ENCODE data around the gene ARHGEF6.
"Not testable (repeated sequence)": the region's sequence is repeated elsewhere in the genome, so short reads cannot be mapped to it uniquely, and the experiment has no call there.

ARHGEF6 gene

DNA sequence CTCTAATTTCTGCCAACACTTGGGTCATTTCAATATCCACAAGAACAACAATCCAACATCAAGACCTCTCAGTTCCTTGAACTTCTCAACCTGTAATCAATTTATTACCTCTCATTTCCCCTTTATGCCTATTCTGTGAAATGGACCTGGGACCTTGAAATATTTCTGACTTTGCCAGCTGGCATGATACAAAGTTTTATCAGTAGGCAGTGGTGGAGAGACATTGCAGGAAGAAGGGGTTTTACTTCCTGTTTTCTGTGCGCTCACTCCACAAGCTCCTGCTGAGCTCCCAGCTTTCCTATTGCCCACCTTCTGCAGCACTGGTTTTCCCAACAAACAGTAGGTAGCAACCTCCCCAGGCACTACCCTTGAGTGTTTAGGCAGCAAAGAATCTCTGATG, 3.5 kb upstream of the ARHGEF6 start:
- in situ Hi-C loops (cut with HindIII; ENCODE audit: low sequenced_read_pairs): no loop called here

DNA sequence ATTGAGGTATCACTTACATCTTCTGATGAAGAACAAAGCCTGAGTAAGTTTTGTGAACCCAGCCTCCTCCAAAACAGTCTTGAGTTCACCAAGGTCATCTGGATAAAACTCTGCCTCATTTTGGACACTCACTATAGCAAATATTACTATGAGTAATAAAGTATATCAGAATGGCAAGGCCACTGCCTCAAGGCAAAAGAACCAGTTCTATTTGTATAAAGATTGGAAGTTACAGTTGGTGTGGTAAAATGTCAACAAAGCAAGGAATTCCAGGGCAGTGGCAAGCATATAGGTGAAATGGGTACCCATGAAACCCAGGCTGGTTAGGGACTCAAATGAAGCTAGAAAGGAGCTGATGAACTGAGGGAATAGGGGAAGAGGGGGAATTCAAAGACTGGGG, 2.4 kb upstream of the ARHGEF6 start:
- in situ Hi-C loops (cut with HindIII; ENCODE audit: low sequenced_read_pairs): no loop called here

DNA sequence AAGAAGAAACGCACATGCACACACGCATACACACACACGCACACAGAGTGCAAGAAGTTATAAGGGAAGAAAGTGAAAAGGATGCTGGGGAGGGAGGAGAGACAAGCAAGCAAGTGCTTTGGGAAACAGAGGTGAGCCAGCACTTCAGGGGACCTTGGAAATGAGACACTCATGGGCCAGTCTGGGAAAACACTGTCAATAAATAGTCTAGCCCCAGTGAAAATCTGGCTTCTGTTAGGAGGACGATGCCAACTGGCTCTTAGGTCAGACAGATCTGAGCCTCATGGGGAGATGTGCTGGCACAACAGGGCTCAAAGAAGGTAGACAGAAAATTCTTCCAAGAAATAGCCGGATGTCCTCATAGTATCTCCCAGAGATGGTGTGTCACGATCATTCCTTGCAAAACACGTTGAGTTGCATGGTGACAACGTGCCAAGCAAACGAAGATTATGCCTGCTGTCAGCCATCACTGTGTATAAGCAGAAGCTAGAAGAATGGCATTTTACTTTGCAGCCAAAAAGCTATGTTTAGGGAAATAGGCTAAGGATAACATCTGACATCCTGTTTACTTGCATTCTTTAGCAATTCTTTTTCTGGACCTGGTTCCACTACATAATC, 557 bp upstream of the ARHGEF6 start:
- in situ Hi-C loops (cut with HindIII; ENCODE audit: low sequenced_read_pairs): no loop called here

GRCh38 chrX:136780241-136780640, 491 bp downstream of the ARHGEF6 start:
- in situ Hi-C loops (cut with HindIII; ENCODE audit: low sequenced_read_pairs): no loop called here

GRCh38 chrX:136779346-136779781, 1.4 kb downstream of the ARHGEF6 start:
- in situ Hi-C loops (cut with HindIII; ENCODE audit: low sequenced_read_pairs): no loop called here

DNA sequence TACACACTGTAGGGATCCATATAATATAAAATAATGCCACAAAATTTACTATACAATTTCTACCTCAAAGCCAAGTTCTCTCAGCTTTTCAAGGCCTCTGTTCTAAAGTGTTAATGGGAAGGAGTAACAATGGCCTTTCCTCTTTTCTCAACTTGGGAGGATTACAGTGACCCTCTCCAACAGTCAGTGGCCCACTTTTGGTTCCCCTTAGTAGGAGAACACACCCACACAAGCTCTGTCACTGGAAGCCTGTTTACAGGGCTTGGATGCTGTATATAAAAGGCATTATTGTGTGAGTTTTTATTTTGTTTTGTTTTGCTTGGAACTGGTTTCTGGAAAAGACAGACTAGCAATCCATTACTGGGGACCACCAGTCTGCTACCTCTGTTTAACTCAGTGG, 1.8 kb downstream of the ARHGEF6 start:
- in situ Hi-C loops (cut with HindIII; ENCODE audit: low sequenced_read_pairs): no loop called here

GRCh38 chrX:136778020-136778419, 2.7 kb downstream of the ARHGEF6 start:
- in situ Hi-C loops (cut with HindIII; ENCODE audit: low sequenced_read_pairs): no loop called here

DNA sequence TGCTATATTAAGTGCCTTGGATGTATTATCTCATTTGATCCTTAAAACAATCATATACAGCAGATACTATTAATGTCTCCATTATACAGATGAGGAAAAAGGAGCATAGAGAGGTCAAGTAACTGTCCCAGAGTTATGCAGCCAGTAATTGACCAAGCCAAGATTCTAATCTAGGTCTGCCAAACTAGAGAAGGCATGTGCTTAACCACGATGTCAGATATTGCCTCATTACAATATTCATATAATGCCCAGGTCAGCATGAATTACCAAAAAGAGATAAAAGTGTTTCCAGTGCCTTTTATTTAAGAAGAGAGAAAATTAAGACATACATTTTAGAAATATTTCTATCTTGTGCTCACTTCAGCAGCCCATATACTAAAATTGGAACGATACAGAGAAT, 7.1 kb downstream of the ARHGEF6 start:
- in situ Hi-C loops (cut with HindIII; ENCODE audit: low sequenced_read_pairs): no loop called here

- in situ Hi-C loops (cut with HindIII; ENCODE audit: low sequenced_read_pairs): not testable (repeated sequence)
Measured at GRCh38 chrX:136771869-136772268, 8.9 kb downstream of the ARHGEF6 start.

GRCh38 chrX:136768469-136769084, 12.2 kb downstream of the ARHGEF6 start:
- in situ Hi-C loops (cut with HindIII; ENCODE audit: low sequenced_read_pairs): no loop called here

DNA sequence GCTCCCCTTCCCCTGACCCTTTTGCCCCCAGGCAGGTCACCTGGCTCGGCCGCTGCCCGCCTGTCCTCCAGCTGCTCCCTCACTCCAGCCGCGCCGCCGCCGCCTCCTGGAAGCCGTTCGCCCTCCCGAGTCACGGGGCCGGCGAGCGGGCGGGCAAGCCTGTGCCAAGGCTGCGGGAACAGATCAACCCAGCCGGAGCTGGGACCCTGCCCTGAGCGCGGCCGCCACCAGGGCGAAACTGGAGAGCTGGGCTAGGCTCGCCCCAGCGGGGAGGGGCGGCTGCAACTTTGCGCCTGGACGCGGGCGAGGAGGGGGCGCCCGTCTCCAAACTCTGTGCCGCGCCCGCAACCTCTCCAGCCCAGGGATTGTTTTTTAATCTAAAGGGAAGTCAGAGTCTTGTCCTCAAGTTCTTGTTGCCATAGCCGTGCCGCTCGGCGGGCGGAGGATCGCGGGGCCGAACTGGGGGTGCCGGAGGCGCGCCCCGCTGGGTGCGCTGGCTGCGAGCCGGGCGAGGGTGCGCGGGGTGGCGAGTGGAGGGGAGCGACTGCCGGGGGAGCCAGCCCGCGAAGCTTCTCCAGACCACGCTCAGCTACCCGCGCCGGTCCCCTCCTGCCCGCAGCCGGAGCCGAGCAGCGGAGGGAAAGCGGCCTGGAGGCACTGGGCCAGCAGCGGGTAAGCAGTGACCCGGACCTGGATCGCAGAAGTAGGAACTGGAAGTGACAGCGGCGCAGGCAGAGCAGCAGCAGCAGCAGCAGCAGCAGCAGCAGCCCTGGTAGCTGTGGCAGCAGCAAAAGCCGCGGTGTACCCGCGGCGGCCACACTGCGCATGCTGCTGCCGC, 13.4 kb downstream of the ARHGEF6 start:
- in situ Hi-C loops (cut with HindIII; ENCODE audit: low sequenced_read_pairs): no loop called here

DNA sequence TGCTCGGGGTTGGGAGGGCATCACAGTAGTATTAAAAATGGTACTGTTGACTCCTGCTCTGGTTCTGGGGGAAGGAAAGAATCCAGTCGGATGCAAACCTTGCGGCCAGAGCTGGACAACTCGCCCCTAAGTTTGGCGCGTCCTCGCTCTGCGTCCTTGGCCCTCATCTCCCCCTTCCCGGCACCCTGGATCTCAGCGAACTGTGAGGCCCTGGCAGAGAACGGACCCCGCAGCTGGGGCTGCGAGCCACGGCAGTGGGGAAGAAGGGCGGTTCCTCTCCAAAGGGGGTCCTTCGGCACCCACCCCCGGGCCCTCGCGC, 14.0 kb downstream of the ARHGEF6 start:
- in situ Hi-C loops (cut with HindIII; ENCODE audit: low sequenced_read_pairs): no loop called here

DNA sequence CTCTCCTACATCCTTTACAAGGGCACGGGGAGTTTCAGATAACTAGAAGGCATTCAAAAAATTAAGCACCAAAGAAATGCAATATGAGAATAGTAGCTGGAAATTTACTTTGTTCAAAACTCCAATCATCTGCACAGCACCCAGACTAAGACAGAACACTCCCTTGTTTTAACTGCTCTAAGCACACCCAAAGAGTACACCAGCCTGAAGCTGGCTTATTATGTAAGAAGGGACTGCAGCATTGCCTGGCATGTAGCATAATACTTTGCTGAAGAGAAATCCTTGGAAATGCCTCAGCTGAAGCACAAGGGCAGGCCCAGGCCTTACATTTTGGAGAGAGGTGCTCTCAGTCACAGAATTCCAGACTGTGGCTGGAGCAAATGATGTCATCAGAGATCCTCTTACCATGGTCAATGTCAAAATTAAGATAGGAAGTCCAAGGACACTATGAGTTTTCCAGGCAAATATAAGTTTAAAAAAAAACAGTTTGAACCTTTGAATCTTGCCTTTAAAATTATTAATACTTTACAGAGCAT, 14.8 kb downstream of the ARHGEF6 start:
- in situ Hi-C loops (cut with HindIII; ENCODE audit: low sequenced_read_pairs): no loop called here

DNA sequence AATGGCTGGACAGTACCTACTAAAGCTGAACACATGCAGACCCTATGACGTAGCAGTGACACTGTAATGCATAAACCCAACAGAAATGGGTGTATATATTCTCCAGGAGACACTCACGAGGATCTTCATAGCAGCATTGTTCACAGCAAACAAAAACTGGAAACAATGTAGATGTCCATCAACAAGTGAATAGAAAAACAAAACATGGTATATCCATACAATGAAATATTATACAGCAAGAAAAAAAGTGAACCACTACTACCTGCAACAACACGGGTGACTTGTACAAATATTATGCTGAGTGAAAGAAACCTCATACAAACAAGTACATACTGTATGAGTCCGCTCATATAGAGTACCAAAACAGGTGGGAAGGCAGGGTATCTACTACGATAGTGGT, 16.5 kb downstream of the ARHGEF6 start:
- in situ Hi-C loops (cut with HindIII; ENCODE audit: low sequenced_read_pairs): no loop called here

- in situ Hi-C loops (cut with HindIII; ENCODE audit: low sequenced_read_pairs): no loop called here
Measured at GRCh38 chrX:136762820-136763452, 17.8 kb downstream of the ARHGEF6 start.

- in situ Hi-C loops (cut with HindIII; ENCODE audit: low sequenced_read_pairs): no loop called here
Measured at GRCh38 chrX:136761421-136761820, 19.3 kb downstream of the ARHGEF6 start.

- in situ Hi-C loops (cut with HindIII; ENCODE audit: low sequenced_read_pairs): no loop called here
Measured at GRCh38 chrX:136759968-136760367, 20.8 kb downstream of the ARHGEF6 start.

- in situ Hi-C loops (cut with HindIII; ENCODE audit: low sequenced_read_pairs): no loop called here
Measured at GRCh38 chrX:136755411-136755810, 25.3 kb downstream of the ARHGEF6 start.

- in situ Hi-C loops (cut with HindIII; ENCODE audit: low sequenced_read_pairs): no loop called here
Measured at GRCh38 chrX:136754651-136755050, 26.1 kb downstream of the ARHGEF6 start.

- in situ Hi-C loops (cut with HindIII; ENCODE audit: low sequenced_read_pairs): no loop called here
Measured at GRCh38 chrX:136752796-136753195, 27.9 kb downstream of the ARHGEF6 start.

- in situ Hi-C loops (cut with HindIII; ENCODE audit: low sequenced_read_pairs): no loop called here
Measured at GRCh38 chrX:136752346-136752745, 28.4 kb downstream of the ARHGEF6 start.

Measured in endothelial cell of hepatic sinusoid (primary cell).